GM19023 (cell line): ENCODE measurements around the gene NR4A3.
"Not testable (repeated sequence)": the region's sequence is repeated elsewhere in the genome, so short reads cannot be mapped to it uniquely, and the experiment has no call there.

ENCODE experiments used
- ATAC-seq: cut with Tn5 transposase; IDR thresholded peaks from one replicate; pipeline ENCODE4 v1.9.1; 2021; ENCODE audit warnings: mild to moderate bottlenecking, moderate library complexity; ENCODE audit not compliant: unreplicated experiment

NR4A3 gene

DNA sequence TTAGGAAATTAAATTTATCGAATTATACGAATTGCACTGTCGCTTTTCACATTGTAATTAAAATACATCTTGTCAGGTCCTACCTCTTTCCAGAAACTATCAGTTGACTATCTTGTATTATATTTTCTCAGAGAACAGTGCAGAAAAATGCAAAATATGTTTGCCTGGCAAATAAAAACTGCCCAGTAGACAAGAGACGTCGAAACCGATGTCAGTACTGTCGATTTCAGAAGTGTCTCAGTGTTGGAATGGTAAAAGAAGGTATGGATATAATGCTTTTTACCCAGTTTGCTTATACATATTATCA is 10.8 kb downstream of the NR4A3 start:
- ATAC-seq: no peak

- ATAC-seq: no peak
These were observed 12.1 kb downstream of the NR4A3 start for GRCh38 chr9:99833735-99834134.

GRCh38 chr9:99834474-99834873 is 12.8 kb downstream of the NR4A3 start:
- ATAC-seq: no peak

- ATAC-seq: no peak
These were observed 13.5 kb downstream of the NR4A3 start for GRCh38 chr9:99835142-99835541.

GRCh38 chr9:99835581-99835980 is 13.9 kb downstream of the NR4A3 start:
- no peak for ATAC-seq

DNA sequence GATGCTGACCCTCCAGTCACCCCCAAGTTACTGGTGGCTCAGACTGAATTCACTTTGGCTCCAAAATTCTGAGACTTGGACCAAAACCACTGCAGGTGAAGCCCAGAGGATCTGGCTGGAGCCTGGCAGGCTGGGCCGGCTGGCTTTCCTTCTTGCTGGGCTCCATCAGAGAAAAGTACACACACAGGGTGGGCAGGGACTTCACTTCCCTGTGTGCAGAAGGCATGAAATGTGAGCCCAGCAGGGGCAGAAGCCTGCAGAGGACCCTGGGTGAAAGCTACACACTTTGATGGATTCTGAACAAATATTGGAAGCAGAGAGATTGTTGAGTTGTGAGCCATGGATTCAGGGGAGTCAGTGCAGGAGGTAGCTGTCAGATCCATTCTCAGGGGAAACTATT is 18.4 kb downstream of the NR4A3 start:
- no peak for ATAC-seq

GRCh38 chr9:99845063-99845462 is 23.4 kb downstream of the NR4A3 start:
- ATAC-seq: no peak

DNA sequence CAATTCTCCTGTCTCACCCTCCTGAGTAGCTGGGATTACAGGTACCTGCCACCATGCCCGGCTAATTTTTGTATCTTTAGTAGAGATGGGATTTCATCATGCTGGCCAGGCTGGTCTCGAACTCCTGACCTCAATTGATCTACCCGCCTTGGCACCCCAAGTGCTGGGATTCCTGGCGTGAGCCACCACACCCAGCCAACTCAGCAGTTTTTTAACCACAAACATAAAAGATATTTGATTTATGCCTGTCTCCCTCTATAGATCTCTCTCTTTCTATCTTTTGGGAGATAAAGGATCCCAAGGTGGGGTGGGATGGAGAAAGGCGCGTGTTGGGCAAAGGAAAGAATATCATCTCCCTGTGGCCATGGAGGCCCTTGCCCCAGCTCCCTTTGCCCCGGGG is 26.8 kb downstream of the NR4A3 start:
- no peak for ATAC-seq

DNA sequence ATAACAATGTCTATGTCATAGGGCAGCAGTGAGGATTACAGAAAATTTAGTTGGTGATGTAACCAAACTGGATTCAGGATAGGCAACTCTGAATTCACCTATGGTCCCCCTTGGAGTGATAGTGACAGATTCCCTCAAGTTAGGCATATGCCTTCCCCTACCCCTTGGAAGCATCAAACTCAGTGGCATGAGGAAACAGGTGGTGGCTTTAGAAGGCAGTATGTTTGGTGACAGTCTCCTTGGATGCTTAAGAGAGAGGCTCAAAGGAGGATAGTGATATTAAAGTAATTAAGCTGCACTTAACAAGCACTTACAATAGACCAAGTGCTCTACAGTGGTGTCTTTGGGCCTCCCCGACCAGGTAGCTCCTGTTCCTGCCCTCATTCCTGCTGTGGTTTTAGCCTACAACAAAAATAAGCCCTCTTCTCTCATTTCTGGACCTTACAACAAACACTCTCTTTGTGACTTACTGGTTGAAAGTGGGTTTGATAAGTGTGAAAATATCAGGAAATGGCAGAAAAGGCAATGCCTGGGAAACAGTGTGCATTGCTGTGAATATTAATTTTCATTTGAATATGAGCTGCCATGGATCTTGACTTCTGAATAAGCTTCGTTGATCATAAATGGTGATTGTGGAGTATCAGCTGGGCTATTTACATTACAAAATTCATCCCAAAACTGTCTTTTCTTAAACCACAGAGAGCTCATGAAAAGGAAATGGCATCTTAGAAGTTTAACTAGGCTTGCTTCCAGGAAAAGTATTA is 29.2 kb downstream of the NR4A3 start:
- ATAC-seq: peak; percentile 4

- peak; percentile 89 for ATAC-seq
These were observed 29.8 kb downstream of the NR4A3 start for GRCh38 chr9:99851500-99851822.

DNA sequence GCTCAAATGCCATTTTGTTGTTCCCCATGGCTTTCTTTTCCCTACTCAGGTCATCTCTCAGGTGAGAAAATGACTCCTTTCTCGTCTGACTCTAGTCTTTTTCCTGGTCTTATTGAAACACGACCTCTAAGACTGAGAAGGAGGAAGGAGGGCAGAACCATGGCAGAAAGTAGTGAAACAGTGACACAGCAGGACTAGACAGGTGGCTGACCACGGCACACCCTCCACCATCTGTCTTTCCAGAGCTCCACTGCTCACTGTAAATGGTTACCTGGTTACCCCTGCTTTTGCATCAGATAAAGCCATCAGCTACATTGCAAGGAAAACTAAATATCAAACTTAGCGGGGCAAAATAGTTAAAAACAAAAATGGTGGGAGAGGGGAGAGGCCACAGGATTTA is 30.9 kb downstream of the NR4A3 start:
- ATAC-seq: peak; percentile 62

DNA sequence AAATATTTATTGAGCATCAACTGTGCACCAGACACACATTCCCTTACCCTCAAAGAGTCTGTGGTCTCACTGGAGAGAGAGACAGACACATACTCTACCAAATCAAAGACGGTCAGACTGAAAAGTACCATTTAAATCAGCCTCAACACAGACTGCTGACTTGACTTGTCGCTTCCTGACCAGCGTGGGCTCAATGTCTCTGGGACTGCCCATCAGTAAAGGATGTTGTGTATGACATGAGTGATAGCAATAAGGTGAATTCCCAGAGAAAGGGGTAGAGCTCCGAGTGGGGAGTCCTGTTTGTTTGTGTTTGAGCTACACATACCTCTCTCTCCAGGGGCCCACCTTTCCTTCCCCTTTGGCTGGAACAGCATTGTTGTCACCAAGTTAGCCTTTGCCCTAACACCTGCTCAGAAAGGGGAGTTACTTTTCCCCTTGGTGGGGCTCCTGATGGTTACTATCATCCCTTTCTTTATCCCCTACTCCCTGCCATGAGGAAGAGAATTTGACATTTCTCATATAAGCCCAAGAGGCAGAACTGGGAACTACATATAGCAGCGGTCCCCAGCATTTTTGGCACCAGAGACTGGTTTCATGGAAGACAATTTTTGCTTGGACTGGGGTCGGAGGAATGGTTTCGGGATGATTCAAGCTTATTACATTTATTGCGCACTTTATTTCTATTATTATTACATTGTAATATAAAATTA is 33.9 kb downstream of the NR4A3 start:
- ATAC-seq: no peak

DNA sequence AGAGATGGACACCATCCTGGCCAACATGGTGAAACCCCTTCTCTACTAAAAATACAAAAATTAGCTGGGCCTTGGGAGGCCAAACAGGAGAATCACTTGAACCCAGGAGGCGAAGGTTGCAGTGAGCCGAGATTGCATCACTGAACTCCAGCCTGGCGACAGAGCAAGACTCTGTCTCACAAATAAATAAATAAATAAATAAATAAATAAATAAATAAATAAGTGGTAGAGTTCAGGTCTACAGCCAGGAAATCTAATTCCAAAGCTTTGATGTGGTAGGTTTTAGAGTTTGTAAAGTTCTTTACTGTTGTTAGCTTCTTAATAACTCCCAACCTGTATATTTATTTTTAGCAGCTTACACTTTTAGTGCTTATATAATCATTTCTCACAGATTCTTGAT is 35.9 kb downstream of the NR4A3 start:
- not testable (repeated sequence) for ATAC-seq

GRCh38 chr9:99858087-99858486 is 36.4 kb downstream of the NR4A3 start:
- no peak for ATAC-seq

DNA sequence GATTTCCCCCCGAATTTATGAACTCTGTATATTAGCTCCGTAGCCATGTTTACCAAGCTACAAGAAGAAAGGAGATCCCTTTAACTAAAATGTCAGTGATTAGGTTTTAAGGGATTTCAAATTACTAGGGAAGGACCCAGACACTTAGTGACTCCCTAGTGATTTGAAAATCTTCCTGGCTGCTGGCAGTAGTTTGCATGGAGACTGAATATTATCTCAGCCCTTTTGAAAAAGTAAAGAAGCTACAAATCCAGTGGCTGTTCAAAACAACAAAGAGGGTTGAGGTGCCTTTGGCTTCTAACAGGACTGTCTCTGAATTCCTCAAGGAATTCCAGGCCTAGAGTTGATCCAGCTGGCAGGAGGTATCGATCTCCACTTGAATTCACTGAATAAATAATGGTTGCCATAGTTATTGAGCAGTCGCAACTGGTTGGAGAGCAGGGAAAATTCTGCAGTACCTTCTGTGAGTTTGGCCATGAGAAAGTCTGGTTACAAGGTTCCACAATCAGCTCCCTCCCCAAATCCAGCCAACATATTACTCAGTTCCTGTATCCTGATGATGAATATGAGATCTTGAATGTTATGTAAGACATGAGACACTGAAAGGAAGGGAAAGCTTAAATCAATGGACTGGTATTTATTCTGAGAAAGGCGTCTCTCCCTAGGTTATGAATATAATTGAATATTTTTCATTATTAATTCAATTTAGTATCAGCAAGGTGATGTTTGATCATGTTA is 37.7 kb downstream of the NR4A3 start:
- no peak for ATAC-seq

DNA sequence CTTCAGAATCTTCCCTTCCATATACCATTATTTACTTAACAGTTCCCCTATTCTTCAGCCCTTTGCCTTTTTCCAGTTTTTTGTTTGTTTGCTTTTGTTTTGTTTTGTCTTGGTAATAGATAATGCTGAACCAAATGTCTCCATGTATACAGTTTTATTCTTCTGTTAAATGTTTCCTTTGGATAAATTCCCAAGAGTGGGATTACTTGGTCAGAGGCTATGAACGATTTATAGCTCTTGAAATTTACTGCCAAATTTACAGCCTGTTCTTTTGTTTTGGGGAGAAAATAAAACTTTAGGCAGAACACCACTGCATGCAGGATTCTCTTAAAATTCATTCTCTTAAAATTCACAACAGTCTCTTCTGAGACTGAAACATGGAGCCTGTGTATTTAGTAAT is 38.6 kb downstream of the NR4A3 start:
- no peak for ATAC-seq

GRCh38 chr9:99863955-99864354 is 42.3 kb downstream of the NR4A3 start:
- no peak for ATAC-seq

GRCh38 chr9:99866398-99866797 is 44.7 kb downstream of the NR4A3 start:
- no peak for ATAC-seq

DNA sequence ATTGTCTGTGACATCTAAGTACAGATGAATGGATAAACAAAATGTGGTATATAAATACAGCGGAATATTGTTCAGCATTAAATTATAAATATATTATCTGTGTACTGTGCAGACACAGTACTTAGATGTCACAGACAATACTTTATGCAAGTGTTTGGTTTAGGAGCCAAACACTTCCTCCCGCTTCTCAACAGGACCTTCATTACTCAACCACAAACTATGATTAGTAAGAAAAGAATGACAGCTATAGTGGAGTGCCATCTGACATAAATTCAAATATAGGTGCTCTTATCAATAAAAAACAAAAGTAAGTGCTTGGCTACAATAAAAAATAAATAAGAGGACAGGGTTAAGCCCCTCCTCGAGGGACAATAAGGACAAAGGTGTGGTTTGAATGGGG is 45.9 kb downstream of the NR4A3 start:
- ATAC-seq: no peak

DNA sequence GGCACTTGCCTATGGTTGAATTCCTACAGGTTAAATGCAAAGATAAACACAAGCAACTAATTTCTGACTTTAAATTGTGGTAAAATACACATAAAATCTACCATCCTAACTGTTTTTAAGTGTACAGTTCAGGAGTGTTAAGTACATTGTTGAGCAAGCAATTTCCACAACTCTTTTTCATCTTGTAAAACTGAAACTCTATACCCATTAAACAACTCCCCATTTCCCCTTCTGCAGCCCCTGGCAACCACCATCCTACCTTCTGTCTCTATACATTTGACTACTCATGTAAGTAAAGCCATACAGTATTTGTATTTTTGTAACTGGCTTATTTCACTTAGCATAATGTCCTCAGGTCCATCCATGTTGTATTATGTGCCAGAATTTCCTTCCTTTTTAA is 46.3 kb downstream of the NR4A3 start:
- no peak for ATAC-seq

DNA sequence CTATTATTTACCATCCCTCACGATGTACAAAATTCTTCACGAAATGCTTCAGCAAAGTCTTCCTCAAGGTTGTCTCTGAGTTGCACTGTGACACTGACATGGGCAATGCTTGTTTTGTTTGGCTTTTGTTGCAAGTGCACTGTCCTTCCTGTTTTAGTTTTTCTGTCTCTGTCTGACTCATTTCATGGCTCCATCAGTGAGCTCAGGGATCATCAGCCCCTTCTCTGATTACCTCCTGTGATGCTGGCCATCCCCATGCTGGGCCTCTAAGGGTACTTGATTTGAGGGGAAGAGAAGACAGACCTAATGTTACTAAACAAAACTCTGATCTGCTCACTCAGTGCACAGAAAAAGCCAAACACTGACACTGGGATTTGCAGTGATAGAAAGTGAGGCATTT is 47.2 kb downstream of the NR4A3 start:
- ATAC-seq: peak; percentile 63

DNA sequence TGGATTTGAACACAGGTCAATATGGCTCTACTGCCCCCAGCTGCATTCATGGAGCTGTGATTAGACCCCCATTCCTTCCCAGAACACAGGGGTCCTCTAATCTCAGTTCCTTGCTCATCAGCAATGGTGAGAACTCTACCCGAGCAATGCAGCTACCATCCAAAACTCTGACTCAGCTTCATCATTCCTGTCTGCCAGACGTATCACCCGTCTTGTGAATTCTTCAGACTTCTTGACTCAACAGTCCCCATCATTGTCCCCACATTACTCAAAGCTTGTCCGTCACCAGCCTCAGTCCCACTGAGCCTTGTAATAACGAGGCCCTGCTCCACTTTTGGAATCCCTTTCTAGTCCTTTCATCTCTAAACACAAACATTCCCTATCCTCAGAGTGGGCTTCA is 48.4 kb downstream of the NR4A3 start:
- ATAC-seq: no peak
